Vagina (tissue), 2 donors: ENCODE measurements around the gene C15orf39.

ENCODE experiments used
- POLR2A ChIP-seq, 2 donors: fragments of 450-650 bp; IDR thresholded peaks; one replicate each; pipeline ENCODE4 v1.6.1; 2017; ENCODE audit warnings: antibody characterized with exemption in 2 of 2, mild to moderate bottlenecking in 2 of 2, moderate library complexity in 2 of 2
- TF ChIP-seq, protein P1 (sequence below), 3 experiments: fragments of 450-650 bp in 2 of 3; fragments of 200-600 bp in 1 of 3; sonication (generic) in 1 of 3; IDR thresholded peaks; one replicate each; pipeline ENCODE4 v1.5.1; 2017 to 2019; ENCODE audit warnings: antibody characterized with exemption in 3 of 3, mild to moderate bottlenecking in 2 of 3, moderate library complexity in 2 of 3

DNA sequence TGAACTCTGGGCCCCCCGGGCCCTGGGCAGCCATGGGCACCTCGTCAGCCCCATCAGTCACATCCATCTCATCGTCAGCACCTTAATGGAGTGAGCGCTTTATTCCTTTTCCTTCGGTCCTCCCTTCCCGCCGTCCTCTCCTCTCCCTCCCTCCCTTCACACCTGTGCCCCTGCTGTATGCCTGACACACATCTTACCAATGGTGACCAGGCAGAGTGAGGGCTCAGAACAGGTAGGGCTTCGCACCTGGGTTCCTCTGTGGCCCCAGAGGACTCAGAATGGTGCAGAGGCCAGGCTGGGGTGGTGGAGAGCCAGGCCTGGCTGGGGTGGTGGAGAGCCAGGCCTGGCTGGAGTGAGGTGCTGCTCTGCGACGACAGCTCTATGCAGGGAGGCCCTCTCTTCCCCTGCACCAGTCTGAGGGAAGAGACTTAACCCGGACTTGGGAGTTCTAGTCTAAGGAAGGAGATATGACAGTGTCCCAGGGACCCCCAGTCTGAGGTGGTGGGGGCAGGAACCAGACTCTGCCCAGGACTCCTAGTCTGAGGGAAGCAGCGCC, 11.6 kb downstream of the C15orf39 start:
- TF ChIP-seq, protein P1, sequence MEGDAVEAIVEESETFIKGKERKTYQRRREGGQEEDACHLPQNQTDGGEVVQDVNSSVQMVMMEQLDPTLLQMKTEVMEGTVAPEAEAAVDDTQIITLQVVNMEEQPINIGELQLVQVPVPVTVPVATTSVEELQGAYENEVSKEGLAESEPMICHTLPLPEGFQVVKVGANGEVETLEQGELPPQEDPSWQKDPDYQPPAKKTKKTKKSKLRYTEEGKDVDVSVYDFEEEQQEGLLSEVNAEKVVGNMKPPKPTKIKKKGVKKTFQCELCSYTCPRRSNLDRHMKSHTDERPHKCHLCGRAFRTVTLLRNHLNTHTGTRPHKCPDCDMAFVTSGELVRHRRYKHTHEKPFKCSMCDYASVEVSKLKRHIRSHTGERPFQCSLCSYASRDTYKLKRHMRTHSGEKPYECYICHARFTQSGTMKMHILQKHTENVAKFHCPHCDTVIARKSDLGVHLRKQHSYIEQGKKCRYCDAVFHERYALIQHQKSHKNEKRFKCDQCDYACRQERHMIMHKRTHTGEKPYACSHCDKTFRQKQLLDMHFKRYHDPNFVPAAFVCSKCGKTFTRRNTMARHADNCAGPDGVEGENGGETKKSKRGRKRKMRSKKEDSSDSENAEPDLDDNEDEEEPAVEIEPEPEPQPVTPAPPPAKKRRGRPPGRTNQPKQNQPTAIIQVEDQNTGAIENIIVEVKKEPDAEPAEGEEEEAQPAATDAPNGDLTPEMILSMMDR (IDR thresholded peaks at IDR 0.05), result no peak
- no peak for TF ChIP-seq POLR2A (IDR thresholded peaks at IDR 0.05)
